Measurements from ENCODE around the gene MRPS22.

Gene MRPS22

GRCh38 chr3:139358841-139359562, 15.2 kb downstream of the MRPS22 start:
- Histone ChIP-seq H3K79me2 (ENCODE audit: insufficient read depth, low read length) (peaks cover 2% of the 10 kb centered on the region; the same call in 1 of the 2 replicates), H3K27ac (ENCODE audit: low read length) (no peak overlapping the region), H3K9me3 (ENCODE audit: insufficient read depth, low read length, severe bottlenecking) (no peaks in the 10 kb centered on the region), H3K4me3 (ENCODE audit: low read depth in 1 of 2, low read length in 2 of 2) (no peak overlapping the region), H3K4me2 (ENCODE audit: insufficient read depth, low read length) (no peak overlapping the region), H4K20me1 (ENCODE audit: insufficient read depth, low read length) (no peaks in the 10 kb centered on the region), H3K36me3 (ENCODE audit: insufficient read depth, low read length) (peaks cover 97% of the 10 kb centered on the region), H3K27me3 (ENCODE audit: insufficient read depth, low read length, poor library complexity) (no peaks in the 10 kb centered on the region), H3K9ac (ENCODE audit: low read depth, low read length) (no peak overlapping the region), H2AFZ (ENCODE audit: low read depth, low read length) (no peak overlapping the region), H3K4me1 (ENCODE audit: insufficient read depth, low read length) (no peaks in the 10 kb centered on the region)
- TF ChIP-seq EZH2 (IDR thresholded peaks at IDR 0.05; ENCODE audit: borderline replicate concordance, low read depth, low read length, severe bottlenecking) (no peak), CTCF (IDR thresholded peaks at IDR 0.05; ENCODE audit: borderline replicate concordance, extremely low read depth, low read length, poor library complexity, severe bottlenecking) (no peak)
- DNase-seq (no peak), ATAC-seq (ENCODE audit: insufficient read depth, low read depth) (no peak)

DNA sequence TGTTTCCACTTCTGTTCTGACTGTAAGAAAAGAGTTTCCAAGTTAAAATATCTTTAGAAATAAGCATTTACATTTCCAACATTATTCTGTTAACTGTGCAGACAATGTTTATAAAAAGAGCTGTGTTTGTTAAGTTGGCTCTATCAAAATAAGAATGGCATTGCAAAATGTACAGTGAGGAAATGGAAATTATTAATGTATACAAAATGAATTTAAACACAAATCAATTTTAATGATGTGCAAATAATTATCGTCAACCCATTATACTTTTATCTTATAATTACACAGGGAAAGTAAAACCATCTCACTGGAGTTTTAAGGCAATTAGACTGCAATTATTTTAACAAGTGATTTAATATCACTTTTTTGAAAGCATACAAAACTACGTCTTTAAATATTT, 17.5 kb downstream of the MRPS22 start:
- no peaks in the 10 kb centered on the region for H3K9me3 ChIP-seq (ENCODE audit: insufficient read depth, low read length, severe bottlenecking)
- no peak for ATAC-seq (ENCODE audit: insufficient read depth, low read depth)
- H4K20me1 ChIP-seq (ENCODE audit: insufficient read depth, low read length): no peaks in the 10 kb centered on the region
- no peaks in the 10 kb centered on the region for H3K4me1 ChIP-seq (ENCODE audit: insufficient read depth, low read length)
- H3K27ac ChIP-seq (ENCODE audit: low read length): no peak overlapping the region
- H3K79me2 ChIP-seq (ENCODE audit: insufficient read depth, low read length): no peaks in the 10 kb centered on the region
- DNase-seq: no peak
- H3K36me3 ChIP-seq (ENCODE audit: insufficient read depth, low read length): peaks cover 97% of the 10 kb centered on the region
- H2AFZ ChIP-seq (ENCODE audit: low read depth, low read length): no peak overlapping the region
- TF ChIP-seq CTCF (IDR thresholded peaks at IDR 0.05; ENCODE audit: borderline replicate concordance, extremely low read depth, low read length, poor library complexity, severe bottlenecking): no peak
- TF ChIP-seq EZH2 (IDR thresholded peaks at IDR 0.05; ENCODE audit: borderline replicate concordance, low read depth, low read length, severe bottlenecking): no peak
- no peak overlapping the region for H3K9ac ChIP-seq (ENCODE audit: low read depth, low read length)
- H3K27me3 ChIP-seq (ENCODE audit: insufficient read depth, low read length, poor library complexity): no peaks in the 10 kb centered on the region
- H3K4me2 ChIP-seq (ENCODE audit: insufficient read depth, low read length): no peak overlapping the region
- H3K4me3 ChIP-seq (ENCODE audit: low read depth in 1 of 2, low read length in 2 of 2): no peak overlapping the region

- Histone ChIP-seq H3K4me3 (ENCODE audit: low read depth in 1 of 2, low read length in 2 of 2) (no peak overlapping the region), H3K9ac (ENCODE audit: low read depth, low read length) (no peak overlapping the region), H3K27ac (ENCODE audit: low read length) (no peak overlapping the region), H3K4me2 (ENCODE audit: insufficient read depth, low read length) (no peak overlapping the region), H3K4me1 (ENCODE audit: insufficient read depth, low read length) (no peaks in the 10 kb centered on the region), H3K36me3 (ENCODE audit: insufficient read depth, low read length) (peaks cover 98% of the 10 kb centered on the region), H4K20me1 (ENCODE audit: insufficient read depth, low read length) (no peaks in the 10 kb centered on the region), H2AFZ (ENCODE audit: low read depth, low read length) (no peak overlapping the region), H3K9me3 (ENCODE audit: insufficient read depth, low read length, severe bottlenecking) (no peaks in the 10 kb centered on the region), H3K27me3 (ENCODE audit: insufficient read depth, low read length, poor library complexity) (no peaks in the 10 kb centered on the region), H3K79me2 (ENCODE audit: insufficient read depth, low read length) (no peaks in the 10 kb centered on the region)
- TF ChIP-seq CTCF (IDR thresholded peaks at IDR 0.05; ENCODE audit: borderline replicate concordance, extremely low read depth, low read length, poor library complexity, severe bottlenecking): no peak
- no peak for TF ChIP-seq EZH2 (IDR thresholded peaks at IDR 0.05; ENCODE audit: borderline replicate concordance, low read depth, low read length, severe bottlenecking)
- DNase-seq (no peak), ATAC-seq (ENCODE audit: insufficient read depth, low read depth) (no peak)
Measured at GRCh38 chr3:139364549-139364948, 20.7 kb downstream of the MRPS22 start.

All from DND-41 (cell line).